ENCODE data around the gene PLEKHH1. TPM values are rescaled to one million over a fixed set of nuclear protein-coding genes. Genes with fewer than 3 reads are reported as not detected.
"Not testable (repeated sequence)": the region's sequence is repeated elsewhere in the genome, so short reads cannot be mapped to it uniquely, and the experiment has no call there.

PLEKHH1 gene
- total RNA-seq, 6 donors from 2014 or later: 0.46 to 25.1 (median 4.4) TPM

- ATAC-seq (ENCODE audit: low FRiP score in 2 of 2) (no peak), DNase-seq (no peak)
- 78 to 87% methylated on average over 5 of the region's 5 CpGs for WGBS, 2 donors
- H3K27me3 ChIP-seq: no peaks in the 10 kb centered on the region
- no peaks in the 10 kb centered on the region for H3K36me3 ChIP-seq
- TF ChIP-seq POLR2A (IDR thresholded peaks at IDR 0.05): no peak
- TF ChIP-seq CTCF (IDR thresholded peaks at IDR 0.05): no peak
- no peak for TF ChIP-seq POLR2AphosphoS5 (IDR thresholded peaks at IDR 0.05)
- no peak for TF ChIP-seq EP300 (IDR thresholded peaks at IDR 0.05)
- peaks cover 0 to under 1% (median 0%) of the 10 kb centered on the region in 4 donors for H3K4me1 ChIP-seq
- H3K27ac ChIP-seq: no peak overlapping the region
- H3K4me3 ChIP-seq: no peak overlapping the region
- no peaks in the 10 kb centered on the region for H3K9me3 ChIP-seq
These were observed 6.0 kb downstream of the PLEKHH1 start for GRCh38 chr14:67539116-67539515.

GRCh38 chr14:67541448-67542387 is 8.6 kb downstream of the PLEKHH1 start:
- no peaks in the 10 kb centered on the region for H3K9me3 ChIP-seq
- no peaks in the 10 kb centered on the region for H3K27me3 ChIP-seq
- TF ChIP-seq POLR2A (IDR thresholded peaks at IDR 0.05) (no peak), POLR2AphosphoS5 (IDR thresholded peaks at IDR 0.05) (no peak), CTCF (IDR thresholded peaks at IDR 0.05) (no peak), EP300 (IDR thresholded peaks at IDR 0.05) (no peak)
- 62 to 70% methylated on average over 24 of the region's 24 CpGs for WGBS, 2 donors
- ATAC-seq (ENCODE audit: low FRiP score in 2 of 2): no peak
- H3K27ac ChIP-seq: no peak overlapping the region
- no peaks in the 10 kb centered on the region for H3K4me1 ChIP-seq
- DNase-seq: no peak
- H3K4me3 ChIP-seq: no peak overlapping the region
- H3K36me3 ChIP-seq: no peaks in the 10 kb centered on the region

GRCh38 chr14:67542620-67543019 is 9.5 kb downstream of the PLEKHH1 start:
- H3K27me3 ChIP-seq; ATAC-seq (ENCODE audit: low FRiP score in 2 of 2); DNase-seq; H3K9me3 ChIP-seq; H3K27ac ChIP-seq; H3K36me3 ChIP-seq; H3K4me3 ChIP-seq; H3K4me1 ChIP-seq: not testable (repeated sequence)
- 91 to 92% methylated on average over 13 of the region's 13 CpGs for WGBS, 2 donors

GRCh38 chr14:67544590-67544989 is 11.5 kb downstream of the PLEKHH1 start:
- no peaks in the 10 kb centered on the region for H3K9me3 ChIP-seq
- no peaks in the 10 kb centered on the region for H3K36me3 ChIP-seq
- H3K27ac ChIP-seq: no peak overlapping the region
- no peak for DNase-seq
- TF ChIP-seq POLR2AphosphoS5 (IDR thresholded peaks at IDR 0.05) (no peak), EP300 (IDR thresholded peaks at IDR 0.05) (no peak), POLR2A (IDR thresholded peaks at IDR 0.05) (no peak), CTCF (IDR thresholded peaks at IDR 0.05) (no peak)
- ATAC-seq (ENCODE audit: low FRiP score in 2 of 2): no peak
- no peak overlapping the region for H3K4me3 ChIP-seq
- no peaks in the 10 kb centered on the region for H3K4me1 ChIP-seq
- WGBS, 2 donors: 87 to 96% methylated on average over 1 of the region's 1 CpG
- H3K27me3 ChIP-seq: no peaks in the 10 kb centered on the region

- H3K4me3 ChIP-seq: no peak overlapping the region
- ATAC-seq (ENCODE audit: low FRiP score in 2 of 2) (no peak), DNase-seq (no peak)
- H3K4me1 ChIP-seq: no peaks in the 10 kb centered on the region
- H3K27me3 ChIP-seq: no peaks in the 10 kb centered on the region
- no peaks in the 10 kb centered on the region for H3K9me3 ChIP-seq
- WGBS, 2 donors: 83 to 95% methylated on average over 3 to 5 of the region's 5 CpGs
- H3K36me3 ChIP-seq: no peaks in the 10 kb centered on the region
- no peak for TF ChIP-seq CTCF (IDR thresholded peaks at IDR 0.05)
- TF ChIP-seq POLR2A (IDR thresholded peaks at IDR 0.05): no peak
- no peak for TF ChIP-seq EP300 (IDR thresholded peaks at IDR 0.05)
- no peak for TF ChIP-seq POLR2AphosphoS5 (IDR thresholded peaks at IDR 0.05)
- H3K27ac ChIP-seq: no peak overlapping the region
These were observed 14.2 kb downstream of the PLEKHH1 start for GRCh38 chr14:67547224-67547780.
